HG03571 (cell line): ENCODE data around the gene MORC2.

Experiments
- ATAC-seq: cut with Tn5 transposase; IDR thresholded peaks from one replicate; pipeline ENCODE4 v1.9.1; 2021; ENCODE audit not compliant: unreplicated experiment

Gene MORC2

DNA sequence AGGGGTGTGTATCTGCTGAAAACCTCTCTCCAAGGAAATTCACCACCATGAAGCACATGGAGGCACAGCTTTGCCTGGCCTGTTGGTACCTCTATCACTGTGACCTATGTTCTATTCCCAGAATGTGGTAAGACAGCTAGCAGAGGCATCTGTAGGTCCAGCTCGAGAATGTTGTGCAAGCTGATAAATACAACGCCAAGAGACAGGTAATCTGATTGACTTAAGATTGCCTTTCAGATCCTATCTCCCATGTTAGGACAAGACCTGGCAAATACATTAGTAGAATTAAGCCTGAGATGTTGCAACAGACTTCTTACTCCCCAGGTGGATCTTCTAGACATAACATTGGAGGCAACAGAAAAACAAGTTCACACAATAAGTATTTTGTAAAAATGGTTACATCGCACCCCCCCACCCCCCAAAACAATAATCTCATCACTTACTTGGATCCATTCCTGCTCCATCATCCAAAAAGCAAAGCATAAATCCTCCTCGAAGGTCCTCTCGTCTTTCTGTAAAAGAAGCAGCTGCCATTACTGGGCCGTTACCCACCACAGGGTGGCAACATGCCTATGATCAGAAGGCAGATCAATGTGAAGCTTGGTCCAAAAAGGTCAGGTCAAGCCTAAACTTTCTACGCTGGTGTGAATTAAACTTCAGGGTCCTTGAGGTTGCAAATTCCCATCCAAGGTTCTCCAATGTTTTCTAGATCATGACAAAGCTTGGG, 18.5 kb downstream of the MORC2 start:
- ATAC-seq = no peak

DNA sequence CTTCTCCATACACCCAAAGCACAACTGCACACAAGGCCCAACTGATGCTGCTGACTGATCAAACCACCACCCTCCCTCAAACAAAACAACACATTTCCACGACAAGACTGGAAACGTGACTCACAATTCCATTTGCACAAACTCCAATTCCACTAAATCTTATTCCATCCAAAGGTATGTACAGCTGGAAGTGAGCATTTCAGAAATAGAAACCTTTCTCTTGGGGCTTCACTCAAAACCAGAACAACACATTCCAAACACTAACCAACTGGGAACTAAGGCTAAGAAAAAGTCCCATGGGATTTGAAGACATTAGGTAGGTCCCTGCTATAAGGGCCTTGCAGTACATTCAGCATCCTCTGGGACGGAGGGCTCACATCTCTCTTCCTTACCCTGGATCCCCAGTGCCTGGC, 19.6 kb downstream of the MORC2 start:
- ATAC-seq = no peak

- no peak for ATAC-seq
These were observed 20.6 kb downstream of the MORC2 start for GRCh38 chr22:30947816-30948454.

DNA sequence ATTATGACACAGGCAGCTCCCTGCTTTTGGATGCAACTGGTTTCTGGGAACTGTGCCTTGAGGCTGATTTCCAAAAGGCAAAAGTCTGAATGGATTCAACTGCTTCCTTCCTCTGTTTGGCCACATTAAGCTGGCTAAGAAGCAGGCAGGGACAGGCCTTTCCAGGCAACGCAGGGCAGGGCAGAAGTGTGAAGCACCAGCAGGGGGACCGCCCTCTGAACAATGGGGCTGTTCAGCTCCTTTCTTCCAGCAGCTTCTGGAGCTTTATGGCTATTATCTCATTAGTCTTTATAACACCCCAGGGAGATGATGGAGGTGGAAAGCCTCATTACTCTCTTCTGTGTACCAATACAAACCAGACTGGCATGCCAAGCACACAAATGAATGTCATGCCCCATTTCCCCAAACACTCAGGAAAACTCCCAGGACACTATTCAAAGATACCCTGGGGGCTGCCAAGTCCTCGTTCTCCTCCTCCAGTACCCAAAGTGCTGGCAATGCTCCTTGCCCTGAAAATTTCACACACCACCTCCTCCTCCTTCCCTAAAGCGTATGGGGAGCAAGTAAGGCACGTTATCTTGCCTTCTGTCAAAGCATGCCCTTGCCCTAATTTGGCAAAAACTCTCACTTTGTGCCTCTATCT, 21.3 kb downstream of the MORC2 start:
- ATAC-seq = no peak

- no peak for ATAC-seq
These were observed 22.2 kb downstream of the MORC2 start for GRCh38 chr22:30946354-30946753.

- no peak for ATAC-seq
These were observed 22.9 kb downstream of the MORC2 start for GRCh38 chr22:30945653-30946052.

GRCh38 chr22:30944986-30945385, 23.6 kb downstream of the MORC2 start:
- ATAC-seq = no peak

- ATAC-seq = no peak
These were observed 25.2 kb downstream of the MORC2 start for GRCh38 chr22:30943368-30943767.

GRCh38 chr22:30941363-30941740, 27.2 kb downstream of the MORC2 start:
- ATAC-seq = no peak

GRCh38 chr22:30940685-30941362, 27.8 kb downstream of the MORC2 start:
- no peak for ATAC-seq

DNA sequence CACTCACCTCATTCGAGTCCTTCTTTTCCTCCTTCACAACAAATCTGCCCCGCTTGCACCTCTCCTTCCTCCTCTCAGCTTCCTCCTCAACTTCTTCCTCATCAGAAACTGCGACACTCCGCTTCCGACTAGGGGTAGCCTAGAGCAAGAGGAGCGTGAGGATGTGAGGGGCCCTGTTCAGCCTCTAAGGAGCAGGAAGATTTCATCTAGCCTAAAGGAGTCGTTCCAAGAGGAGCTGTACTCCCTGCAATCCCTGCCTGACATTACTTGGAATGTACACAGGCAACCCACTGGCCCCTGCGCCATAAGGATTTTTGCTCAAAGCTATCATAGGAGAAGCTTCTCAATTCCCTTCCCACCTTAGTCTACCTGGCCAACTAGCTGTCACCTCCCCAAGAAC, 34.5 kb downstream of the MORC2 start:
- no peak for ATAC-seq

- no peak for ATAC-seq
These were observed 35.1 kb downstream of the MORC2 start for GRCh38 chr22:30933457-30933856.

DNA sequence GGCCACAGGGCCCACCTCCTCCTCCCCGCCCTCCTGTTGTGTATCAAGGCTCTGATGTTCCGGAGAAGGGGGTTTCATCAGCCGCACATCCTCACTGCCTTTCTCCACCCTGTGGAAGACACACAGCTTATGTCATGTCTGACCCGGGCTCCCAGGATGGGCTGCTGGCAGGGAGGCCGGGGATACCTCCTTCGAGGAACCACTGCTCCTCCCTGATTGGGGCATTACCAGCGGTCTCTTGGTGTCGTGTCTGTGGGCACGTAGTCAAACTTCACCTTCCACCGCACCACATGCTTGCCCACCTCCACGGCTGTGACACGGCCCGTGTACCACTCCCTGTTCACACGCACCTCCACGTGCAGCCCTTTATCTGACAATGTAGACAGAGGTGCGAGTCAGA, 35.9 kb downstream of the MORC2 start:
- no peak for ATAC-seq

DNA sequence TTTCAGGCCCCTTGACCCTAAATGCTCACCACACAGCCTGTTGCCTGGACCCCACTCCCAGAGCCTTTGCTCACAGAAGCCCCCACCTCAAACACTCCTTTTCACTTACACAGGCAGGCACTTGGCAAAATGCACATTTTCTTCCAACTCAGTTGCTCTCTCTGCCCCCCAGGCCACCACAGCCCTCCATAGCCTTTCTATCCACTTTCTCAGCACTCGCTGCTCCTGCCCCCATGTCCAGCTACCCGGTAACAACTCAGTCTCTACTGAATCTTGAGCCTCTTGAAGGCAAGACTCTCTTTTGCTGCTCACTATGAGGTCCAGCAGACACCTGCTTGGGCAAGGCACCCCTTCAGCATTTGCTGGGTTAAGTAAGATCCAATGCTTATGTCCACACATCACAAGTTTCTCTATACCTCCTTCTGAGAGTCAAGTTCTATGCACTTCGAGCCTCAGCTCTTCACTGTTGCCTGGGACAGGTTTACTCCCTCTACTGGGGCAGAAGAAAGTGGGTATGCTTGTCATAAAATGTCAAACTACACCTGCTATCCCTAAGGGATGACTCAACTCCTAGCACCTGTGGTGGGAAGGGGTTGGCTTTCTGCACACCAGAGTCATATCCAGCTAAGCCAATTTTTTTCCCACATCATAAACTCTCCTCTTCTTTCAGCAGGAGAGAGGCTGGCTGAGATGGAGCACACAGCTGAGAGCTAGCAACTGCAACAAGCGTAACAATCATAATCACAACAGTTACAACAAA, 36.9 kb downstream of the MORC2 start:
- ATAC-seq = no peak

DNA sequence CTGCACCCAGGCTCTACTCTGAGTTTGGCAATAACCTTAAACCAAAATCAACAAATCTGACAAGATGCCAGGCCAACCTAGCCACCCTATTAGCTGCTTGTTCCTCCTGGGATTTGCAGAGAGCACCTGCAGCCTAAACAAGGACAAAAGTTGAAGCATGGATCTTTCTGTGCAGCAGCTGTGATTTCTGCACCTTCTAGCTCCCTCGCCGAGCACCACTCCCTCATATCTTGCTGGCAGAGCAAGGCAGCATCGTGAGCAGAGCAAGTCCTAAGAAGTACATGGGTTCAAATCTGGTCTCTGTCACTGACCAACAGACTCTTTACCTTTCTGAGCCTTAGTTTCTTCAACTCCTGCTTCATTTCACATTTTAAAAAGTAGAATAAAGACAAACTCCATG, 38.3 kb downstream of the MORC2 start:
- no peak for ATAC-seq

GRCh38 chr22:30928401-30928800, 40.2 kb downstream of the MORC2 start:
- ATAC-seq = no peak

DNA sequence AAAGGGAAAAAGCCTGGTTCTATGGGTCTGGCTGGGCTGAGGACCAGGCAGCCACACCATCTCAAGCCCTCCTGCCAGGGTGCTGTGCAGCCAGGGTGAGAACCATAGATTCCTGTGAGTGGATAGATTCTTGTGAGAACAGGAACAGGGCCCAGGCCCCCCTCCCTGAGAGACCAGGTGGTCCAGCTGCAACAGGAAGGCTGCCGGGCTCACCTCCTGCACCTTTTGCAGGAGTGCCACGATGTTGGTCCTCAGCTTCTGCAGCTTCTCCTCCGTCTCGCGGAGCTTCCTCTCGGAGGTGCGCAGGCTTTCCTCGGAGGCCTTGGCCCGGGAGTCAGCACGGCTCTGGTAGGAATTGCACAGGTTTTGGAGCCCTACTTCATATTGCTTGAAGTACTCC, 40.8 kb downstream of the MORC2 start:
- no peak for ATAC-seq

DNA sequence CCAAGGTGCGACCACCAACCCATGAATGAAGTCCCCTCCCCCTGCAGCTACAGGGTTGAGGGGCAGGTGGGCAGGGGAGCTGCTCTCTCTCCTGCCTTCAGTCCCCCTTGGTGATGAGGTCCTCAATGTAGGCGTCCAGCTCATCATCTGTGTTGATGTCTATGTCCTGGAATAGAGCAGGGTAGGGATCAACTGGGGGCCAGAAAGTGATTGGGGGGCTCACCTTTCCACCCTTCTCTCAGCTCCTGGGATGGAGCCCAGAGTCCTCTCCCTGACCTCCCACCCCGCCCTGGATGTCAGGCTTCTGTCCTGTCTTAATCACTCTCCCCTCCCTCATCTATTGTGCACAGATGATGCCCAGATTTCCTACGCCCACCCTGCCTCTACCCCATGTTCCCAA, 41.9 kb downstream of the MORC2 start:
- no peak for ATAC-seq

- no peak for ATAC-seq
These were observed 42.9 kb downstream of the MORC2 start for GRCh38 chr22:30925667-30926066.

DNA sequence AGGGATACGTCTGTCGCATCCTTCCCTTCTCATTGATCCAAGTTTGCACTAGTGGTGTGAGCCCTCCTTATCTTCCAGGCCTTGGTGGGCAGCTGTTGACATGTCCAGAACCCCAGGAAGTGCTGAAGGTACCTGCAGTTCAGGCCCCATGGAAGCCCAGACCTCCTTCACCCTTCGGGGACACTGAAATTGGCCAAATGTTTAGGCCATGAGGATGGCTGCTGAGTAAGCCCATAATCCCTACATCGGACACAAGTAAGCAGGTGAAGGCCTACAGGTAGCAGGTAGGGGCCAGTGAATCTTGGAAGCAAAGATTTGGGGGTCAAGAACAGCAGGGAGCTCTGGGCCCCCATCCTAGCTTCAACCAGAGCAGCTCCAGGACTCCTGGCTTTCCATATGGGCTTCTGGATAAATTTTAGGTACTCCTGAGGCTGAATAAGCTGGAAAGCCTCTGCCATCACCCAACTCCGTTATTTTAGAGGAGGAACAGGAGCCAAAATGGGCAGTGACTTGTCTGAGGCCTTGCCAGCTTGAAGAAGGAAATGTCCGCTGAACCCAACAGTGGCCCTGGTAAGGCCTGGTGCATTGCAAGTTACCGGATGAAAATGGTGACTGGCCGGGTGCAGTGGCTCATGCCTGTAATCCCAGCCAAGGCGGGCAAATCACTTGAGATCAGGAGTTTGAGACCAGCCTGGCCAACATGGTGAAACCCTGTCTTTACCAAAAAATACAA, 45.2 kb downstream of the MORC2 start:
- ATAC-seq = no peak
